ES-I3 (cell line): ENCODE data around the gene TMOD4.
"Not testable (repeated sequence)": the region's sequence is repeated elsewhere in the genome, so short reads cannot be mapped to it uniquely, and the experiment has no call there.

Experiments used
- H3K36me3 ChIP-seq: 2 replicates; pipeline ENCODE4 v1.6.1; 2013; ENCODE audit warnings: mild to moderate bottlenecking, low read length, control low read depth, moderate library complexity; ENCODE audit not compliant: insufficient read depth
- H3K4me1 ChIP-seq: 2 replicates; pipeline ENCODE4 v1.6.1; 2013; ENCODE audit warnings: mild to moderate bottlenecking, control low read depth, low read length; ENCODE audit not compliant: insufficient read depth
- H3K9ac ChIP-seq: 2 replicates; pipeline ENCODE4 v1.6.1; 2013; ENCODE audit warnings: low read depth, mild to moderate bottlenecking, low read length, moderate library complexity
- H3K9me3 ChIP-seq: 2 replicates; pipeline ENCODE4 v1.6.1; 2013; ENCODE audit warnings: mild to moderate bottlenecking, low read length, moderate library complexity; ENCODE audit not compliant: control insufficient read depth, insufficient read depth

TMOD4 gene

GRCh38 chr1:151175863-151176262 lies at the start of gene TMOD4:
TSS of gene TMOD4 (minus strand) at chr1:151175981. CDS start at chr1:151174875, 1,106 bp downstream.
- H3K4me1 ChIP-seq = no peaks in the 10 kb centered on the region
- H3K9me3 ChIP-seq = no peaks in the 10 kb centered on the region
- H3K36me3 ChIP-seq = peaks cover 9% of the 10 kb centered on the region
- no peak within 1 kb of the TSS for H3K9ac ChIP-seq

DNA sequence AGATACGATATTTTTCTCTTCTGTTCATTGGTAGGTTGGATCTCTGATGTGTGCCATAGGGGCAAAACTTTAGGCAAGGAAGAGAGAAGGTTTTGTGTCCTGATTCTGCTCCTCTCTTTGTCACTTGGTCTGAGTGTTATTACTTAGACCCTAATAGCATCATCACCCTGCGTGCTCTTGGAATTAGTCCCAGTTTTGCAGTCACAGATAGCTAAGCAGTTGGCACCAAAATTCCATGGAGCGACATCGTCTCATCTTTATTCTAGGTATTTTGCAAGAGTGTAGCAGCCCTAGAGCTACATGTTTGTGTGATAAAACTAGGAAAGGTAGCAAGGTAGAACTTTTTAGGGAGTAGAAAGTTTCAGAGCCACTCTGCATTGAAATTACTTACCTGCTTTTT lies 46.3 kb upstream of the TMOD4 start:
- Histone ChIP-seq H3K9me3 (no peaks in the 10 kb centered on the region), H3K36me3 (no peaks in the 10 kb centered on the region), H3K9ac (no peak overlapping the region), H3K4me1 (0 out of 2 replicates have a peak, but pooled peaks cover 3% of the 10 kb centered on the region)

- H3K36me3 ChIP-seq = no peaks in the 10 kb centered on the region
- H3K9me3 ChIP-seq = no peaks in the 10 kb centered on the region
- 0 out of 2 replicates have a peak, but pooled peaks cover 3% of the 10 kb centered on the region for H3K4me1 ChIP-seq
- H3K9ac ChIP-seq = no peak overlapping the region
These were observed 45.8 kb upstream of the TMOD4 start for GRCh38 chr1:151221616-151222015.

- H3K4me1 ChIP-seq = no peaks in the 10 kb centered on the region
- H3K9me3 ChIP-seq = no peaks in the 10 kb centered on the region
- no peak overlapping the region for H3K9ac ChIP-seq
- H3K36me3 ChIP-seq = peaks cover 5% of the 10 kb centered on the region
These were observed 37.8 kb upstream of the TMOD4 start for GRCh38 chr1:151213560-151213959.

- Histone ChIP-seq H3K9me3 (no peaks in the 10 kb centered on the region), H3K4me1 (no peaks in the 10 kb centered on the region), H3K9ac (no peak overlapping the region), H3K36me3 (peaks cover 5% of the 10 kb centered on the region)
These were observed 36.4 kb upstream of the TMOD4 start for GRCh38 chr1:151211972-151212705.

- H3K4me1 ChIP-seq = no peaks in the 10 kb centered on the region
- H3K36me3 ChIP-seq = peaks cover 10% of the 10 kb centered on the region
- H3K9ac ChIP-seq = no peak overlapping the region
These were observed 35.0 kb upstream of the TMOD4 start for GRCh38 chr1:151210830-151211229.

DNA sequence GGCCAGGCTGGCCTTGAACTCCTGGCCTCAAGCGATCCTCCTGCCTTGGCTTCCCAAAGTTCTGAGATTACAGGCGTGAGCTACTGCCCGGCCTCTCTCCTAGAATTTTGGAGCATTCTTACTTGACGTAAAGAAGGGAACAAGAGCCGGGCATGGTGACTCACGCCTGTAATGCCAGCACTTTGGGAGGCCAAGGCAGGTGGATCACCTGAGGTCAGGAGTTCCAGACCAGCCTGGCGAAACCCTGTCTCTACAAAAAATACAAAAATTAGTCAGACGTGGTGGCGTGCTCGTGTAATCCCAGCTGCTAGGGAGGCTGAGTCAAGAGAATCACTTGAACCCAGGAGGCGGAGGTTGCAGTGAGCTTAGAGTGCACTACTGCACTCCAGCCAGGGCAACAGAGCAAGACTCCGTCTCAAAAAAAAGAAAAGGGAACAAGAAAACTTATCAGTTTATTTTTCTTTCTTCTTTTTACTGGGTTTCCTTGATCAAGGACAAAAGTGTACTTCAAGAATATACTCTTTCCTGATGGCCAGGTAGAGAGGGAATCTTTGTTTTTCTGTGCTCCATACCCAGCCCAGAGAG lies 29.7 kb upstream of the TMOD4 start:
- not testable (repeated sequence) for H3K9ac ChIP-seq, H3K9me3 ChIP-seq, H3K4me1 ChIP-seq
- peaks cover 17% of the 10 kb centered on the region for H3K36me3 ChIP-seq

More at GRCh38 chr1:151210830-151211229, 35.0 kb upstream of the TMOD4 start:
- H3K9me3 ChIP-seq = no peaks in the 10 kb centered on the region

DNA sequence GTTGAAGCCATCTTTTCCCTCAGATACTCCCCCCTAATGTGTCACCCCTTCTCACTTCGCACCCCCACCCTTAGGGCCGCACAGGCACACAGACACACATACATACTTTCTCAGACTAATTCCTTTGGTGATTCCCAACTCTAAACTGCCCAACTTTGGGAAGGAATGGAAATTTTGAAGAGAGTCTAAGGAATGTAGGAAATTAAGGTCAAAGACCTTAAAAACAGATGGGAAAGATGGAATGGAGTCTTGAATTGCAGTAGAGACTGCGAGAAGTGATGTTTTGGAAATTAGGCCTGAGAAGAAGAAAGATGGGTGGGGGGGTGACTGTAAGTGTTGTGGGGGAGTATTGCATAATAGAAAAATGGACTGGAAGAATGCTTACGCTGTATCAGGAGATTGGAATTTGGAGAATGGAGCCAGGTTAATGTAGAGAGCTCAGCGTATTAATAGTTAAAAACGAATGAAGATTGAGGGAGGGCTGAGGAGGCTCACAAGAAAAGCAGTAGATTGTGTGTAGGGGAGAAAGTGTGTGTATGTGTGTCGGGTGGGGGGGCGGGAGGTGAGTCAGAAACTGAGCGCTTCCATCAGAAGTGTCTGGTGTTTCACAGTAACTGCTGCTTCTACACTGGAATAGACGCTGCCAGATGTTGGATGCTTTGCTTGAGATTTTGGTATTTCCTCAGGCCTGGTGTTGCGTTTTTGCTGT lies 24.2 kb upstream of the TMOD4 start:
- Histone ChIP-seq H3K36me3 (peaks cover 8% of the 10 kb centered on the region), H3K4me1 (0 out of 2 replicates have a peak, but pooled peaks cover 3% of the 10 kb centered on the region), H3K9me3 (no peaks in the 10 kb centered on the region), H3K9ac (peak overlapping the region; percentile 100)

GRCh38 chr1:151198254-151199127 lies 22.7 kb upstream of the TMOD4 start, which contains the start of gene PIP5K1A:
TSS of gene PIP5K1A (plus strand) at chr1:151198552. CDS start at chr1:151198997, 445 bp downstream.
- peaks cover 8% of the 10 kb centered on the region; the same call in 1 of the 2 replicates for H3K4me1 ChIP-seq
- peak within 1 kb of the TSS; percentile 100 for H3K9ac ChIP-seq
- no peaks in the 10 kb centered on the region for H3K9me3 ChIP-seq
- peaks cover 8% of the 10 kb centered on the region for H3K36me3 ChIP-seq

DNA sequence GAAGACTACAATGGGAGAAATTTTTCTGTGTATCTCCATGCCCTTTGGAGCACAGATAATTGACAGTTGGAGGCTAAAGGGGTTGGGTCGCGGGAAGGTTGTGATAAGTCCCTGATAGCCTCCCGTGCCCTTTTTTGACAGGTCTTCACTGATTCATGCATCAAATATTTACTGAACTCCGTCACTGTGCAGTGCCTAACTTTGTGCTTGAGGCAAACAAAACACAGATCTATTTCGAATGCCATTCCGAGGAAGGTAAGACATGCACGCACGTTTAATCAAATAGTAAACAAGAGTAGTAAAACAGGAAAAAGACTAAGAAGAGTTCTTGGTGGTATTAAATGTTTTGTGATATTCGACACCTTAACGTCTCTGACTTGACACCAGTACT lies 22.1 kb upstream of the TMOD4 start:
- peaks cover 6% of the 10 kb centered on the region for H3K36me3 ChIP-seq
- H3K4me1 ChIP-seq = peaks cover 8% of the 10 kb centered on the region; the same call in 1 of the 2 replicates
- no peaks in the 10 kb centered on the region for H3K9me3 ChIP-seq
- peak overlapping the region; percentile 100 for H3K9ac ChIP-seq

DNA sequence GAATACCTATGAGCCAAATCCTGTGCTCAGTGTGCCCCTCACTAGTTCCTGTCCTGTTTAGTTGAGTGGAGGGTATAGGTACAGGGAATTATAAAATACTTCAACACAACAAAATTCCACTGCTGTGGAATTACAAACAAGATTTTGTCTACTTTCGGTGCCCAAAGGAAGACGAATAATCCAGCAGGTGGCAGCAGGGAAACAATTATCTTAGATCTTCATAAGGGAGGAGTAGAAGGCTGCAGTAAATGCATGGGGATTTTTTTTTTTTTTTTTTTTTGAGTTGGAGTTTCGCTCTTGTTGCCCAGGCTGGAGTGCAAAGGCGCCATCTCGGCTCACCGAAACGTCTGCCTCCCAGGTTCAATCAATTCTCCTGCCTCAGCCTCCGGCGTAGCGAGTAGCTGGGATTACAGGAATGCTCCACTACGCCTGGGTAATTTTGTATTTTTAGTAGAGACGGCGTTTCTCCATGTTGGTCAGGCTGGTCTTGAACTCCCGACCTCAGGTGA lies 20.6 kb upstream of the TMOD4 start:
- H3K36me3 ChIP-seq = no peaks in the 10 kb centered on the region
- no peaks in the 10 kb centered on the region for H3K9me3 ChIP-seq
- H3K9ac ChIP-seq = peak overlapping the region; percentile 29; the same call in 1 of the 2 replicates
- peaks cover 8% of the 10 kb centered on the region; the same call in 1 of the 2 replicates for H3K4me1 ChIP-seq

DNA sequence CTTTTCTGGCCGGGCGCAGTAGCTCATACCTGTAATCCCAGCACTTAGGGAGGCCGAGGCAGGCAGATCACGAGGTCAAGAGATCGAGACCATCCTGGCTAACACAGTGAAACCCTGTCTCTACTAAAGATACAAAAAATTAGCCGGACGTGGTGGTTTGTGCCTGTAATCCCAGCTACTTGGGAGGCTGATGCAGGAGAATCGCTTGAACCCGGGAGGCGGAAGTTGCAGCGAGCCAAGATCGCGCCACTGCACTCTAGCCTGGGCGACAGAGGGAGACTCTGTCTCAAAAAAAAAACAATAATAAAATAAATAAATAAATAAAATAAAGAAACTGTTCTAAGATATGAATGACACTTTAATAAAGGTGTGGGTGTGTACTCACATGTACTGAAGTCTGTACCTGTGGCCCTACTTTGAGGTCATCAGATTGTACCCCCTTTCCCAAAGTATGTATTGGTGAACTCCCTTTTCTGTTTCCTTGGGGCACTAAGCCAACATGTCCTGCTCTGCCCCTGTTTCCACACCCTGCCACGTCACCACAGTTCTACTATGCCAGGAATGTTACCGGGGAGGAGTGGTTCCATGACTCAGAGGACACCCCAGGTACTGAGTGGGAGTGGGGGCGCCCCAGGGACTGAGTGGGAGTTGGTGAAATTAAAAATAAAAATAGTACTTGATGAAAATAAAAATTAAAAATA lies 19.3 kb upstream of the TMOD4 start:
- H3K9me3 ChIP-seq, H3K4me1 ChIP-seq, H3K36me3 ChIP-seq: not testable (repeated sequence)
- H3K9ac ChIP-seq = peak overlapping the region; percentile 44; the same call in 1 of the 2 replicates

GRCh38 chr1:151193856-151194255 lies 18.1 kb upstream of the TMOD4 start:
- H3K4me1 ChIP-seq = peaks cover 8% of the 10 kb centered on the region; the same call in 1 of the 2 replicates
- no peak overlapping the region for H3K9ac ChIP-seq
- H3K9me3 ChIP-seq = no peaks in the 10 kb centered on the region

More at GRCh38 chr1:151193856-151194255, 18.1 kb upstream of the TMOD4 start:
- no peaks in the 10 kb centered on the region for H3K36me3 ChIP-seq
